K562 (cell line): ENCODE measurements around the gene IMMP2L. TPM values are rescaled to one million over a fixed set of nuclear protein-coding genes. Genes with fewer than 3 reads are reported as not detected.
A peak's percentile ranks its signal among the peaks of the same experiment; 100 is the strongest.

Experiments used
- ATAC-seq: fragments of 200-7000 bp; cut with Tn5 transposase; 3 replicates; pipeline ENCODE4 v1.9.1; 2020; ENCODE audit warnings: moderate library complexity
- BruUV-seq: library from RNA; stranded (reverse); fragments of 400-500 nt; replicated peaks from 2 replicates; lab custom pipeline; 2021; lab: Mats Ljungman, UMichigan
- CTCF ChIA-PET: fragments of 300-600 bp; formaldehyde crosslinking; extraction: SDS; loops from one replicate; lab custom pipeline; 2021; ENCODE audit warnings: low intra/inter-chr PET ratio; lab: Yijun Ruan, JAX
- POLR2A ChIA-PET: fragments of 300-600, 350-650 bp; sonication (Branson Sonifier 250); formaldehyde crosslinking; extraction: SDS; loops from one replicate; lab custom pipeline; 2021; ENCODE audit warnings: antibody characterized with exemption, inconsistent platforms; lab: Yijun Ruan, JAX
- DNase-seq, 4 experiments: peaks; one replicate each; pipeline versions ENCODE4 v3.0.0 to v3.0.0-alpha.2; 2011 to 2018; ENCODE audit warnings: low spot score in 3 of 4, mixed read lengths in 3 of 4; ENCODE audit errors: extremely low read depth in 1 of 4
- FAIRE-seq: peaks from 2 replicates; lab custom pipeline; 2011; peaks lifted over from hg19 to GRCh38; lab: Jason Lieb, UNC
- H2AFZ ChIP-seq: 2 replicates; pipeline ENCODE4 v1.6.0; 2011; ENCODE audit warnings: low read depth, low read length, control low read depth, inconsistent platforms
- H3K27ac ChIP-seq: fragments of 200-600 bp; 3 replicates; pipeline ENCODE4 v1.8.0; 2011; ENCODE audit warnings: low read depth, mild to moderate bottlenecking, control low read depth, inconsistent platforms, low read length, moderate library complexity, mixed read lengths; ENCODE audit errors: extremely low read depth
- H3K27me3 ChIP-seq, 2 experiments: fragments of 300-600 bp in 1 of 2; 2 replicates in 1 of 2; 3 replicates in 1 of 2; pipeline versions ENCODE4 v1.6.0 to v1.8.0; 2011; ENCODE audit warnings: inconsistent platforms in 2 of 2, low read length in 2 of 2, mild to moderate bottlenecking in 1 of 2, mixed read lengths in 1 of 2, moderate library complexity in 1 of 2; ENCODE audit not compliant: control insufficient read depth in 2 of 2, insufficient read depth in 2 of 2
- H3K36me3 ChIP-seq: fragments of 300-600 bp; 3 replicates; pipeline ENCODE4 v1.8.0; 2011; ENCODE audit warnings: mild to moderate bottlenecking, low read length, inconsistent platforms; ENCODE audit not compliant: control insufficient read depth, insufficient read depth
- H3K4me1 ChIP-seq, 2 experiments: fragments of 200-600 bp in 1 of 2; replicated peaks in 1 of 2; 2 replicates in 1 of 2; 3 replicates in 1 of 2; pipeline versions ENCODE4 v1.5.1 to v1.8.0; 2011; ENCODE audit warnings: inconsistent platforms in 2 of 2, low read length in 2 of 2, mild to moderate bottlenecking in 1 of 2, mixed read lengths in 1 of 2, moderate library complexity in 1 of 2; ENCODE audit not compliant: control insufficient read depth in 2 of 2, insufficient read depth in 2 of 2
- H3K4me2 ChIP-seq: 2 replicates; pipeline ENCODE4 v1.6.1; 2011; ENCODE audit warnings: low read length, control low read depth, inconsistent platforms, mixed read lengths; ENCODE audit not compliant: insufficient read depth
- H3K4me3 ChIP-seq: fragments of 200-600 bp; sonication (generic), shearing (Covaris generic); 2 replicates; pipeline ENCODE4 v1.5.1; 2016; ENCODE audit warnings: control low read depth, inconsistent platforms
- H3K79me2 ChIP-seq: fragments of 200-600 bp; 3 replicates; pipeline ENCODE4 v1.8.0; 2011; ENCODE audit warnings: low read length, inconsistent platforms; ENCODE audit not compliant: control insufficient read depth, insufficient read depth
- H3K9ac ChIP-seq, 2 experiments: 2 replicates each; pipeline versions ENCODE4 v1.6.0 to v1.6.1; 2011; ENCODE audit warnings: low read depth in 2 of 2, low read length in 2 of 2, control low read depth in 1 of 2, inconsistent platforms in 1 of 2, mild to moderate bottlenecking in 1 of 2, mixed read lengths in 1 of 2; ENCODE audit not compliant: insufficient read depth in 1 of 2
- H3K9me1 ChIP-seq: one replicate; pipeline ENCODE4 v1.6.0; 2011; ENCODE audit warnings: inconsistent platforms, mild to moderate bottlenecking, low read length, moderate library complexity; ENCODE audit not compliant: control insufficient read depth, insufficient read depth
- H3K9me3 ChIP-seq: replicated peaks from 2 replicates; pipeline ENCODE4 v1.5.1; 2011; ENCODE audit warnings: low read depth, low read length, inconsistent platforms; ENCODE audit not compliant: control insufficient read depth, insufficient read depth
- H4K20me1 ChIP-seq: replicated peaks from 2 replicates; pipeline ENCODE4 v1.6.1; 2011; ENCODE audit warnings: low read length, inconsistent platforms, mixed read lengths; ENCODE audit not compliant: control insufficient read depth, insufficient read depth
- ASH1L ChIP-seq: fragments of 450-650 bp; IDR thresholded peaks from 2 replicates; pipeline ENCODE4 v1.6.1; 2018; ENCODE audit warnings: borderline replicate concordance, mild to moderate bottlenecking, low read depth; ENCODE audit not compliant: partially characterized antibody
- CBX3 ChIP-seq, 2 experiments: IDR thresholded peaks; 1 replicate in 1 of 2; 2 replicates in 1 of 2; pipeline ENCODE4 v1.6.1; 2012; ENCODE audit warnings: inconsistent platforms in 2 of 2, low read length in 2 of 2, borderline replicate concordance in 1 of 2, control low read depth in 1 of 2
- COPS2 ChIP-seq: fragments of 450-650 bp; conservative IDR thresholded peaks from 2 replicates; pipeline ENCODE4 v1.6.1; 2016; ENCODE audit warnings: mild to moderate bottlenecking, moderate library complexity
- KLF1 ChIP-seq: fragments of 450-650 bp; IDR thresholded peaks from 2 replicates; pipeline ENCODE4 v1.6.1; 2016; ENCODE audit warnings: missing genetic modification characterization, missing compliant biosample characterization
- NRF1 ChIP-seq, 2 experiments: fragments of 450-650 bp; IDR thresholded peaks in 1 of 2; conservative IDR thresholded peaks in 1 of 2; 2 replicates each; pipeline ENCODE4 v1.6.1; 2014; ENCODE audit warnings: mild to moderate bottlenecking in 2 of 2
- PBX2 ChIP-seq, 2 experiments: IDR thresholded peaks in 1 of 2; conservative IDR thresholded peaks in 1 of 2; 2 replicates each; pipeline ENCODE4 v1.6.1; 2016; ENCODE audit warnings: low read depth in 2 of 2, mild to moderate bottlenecking in 1 of 2, missing compliant biosample characterization in 1 of 2, missing genetic modification characterization in 1 of 2, moderate library complexity in 1 of 2
- PHF21A ChIP-seq: fragments of 450-650 bp; IDR thresholded peaks from 2 replicates; pipeline ENCODE4 v1.6.1; 2017; ENCODE audit warnings: low read depth, borderline replicate concordance
- RNF219 ChIP-seq: fragments of 250-450 bp; sonication (Bioruptor Pico); IDR thresholded peaks from 2 replicates; pipeline ENCODE4 v1.5.0; 2022; ENCODE audit warnings: mild to moderate bottlenecking
- TEAD1 ChIP-seq, 2 experiments: fragments of 450-650 bp in 1 of 2; sonication (generic) in 1 of 2; formaldehyde crosslinking; IDR thresholded peaks; 2 replicates each; pipeline versions ENCODE4 v1.4.0 to v1.8.0; 2020 to 2022; ENCODE audit warnings: mild to moderate bottlenecking in 2 of 2, missing genetic modification reagents in 1 of 2
- TRIM24 ChIP-seq, 2 experiments: fragments of 450-650 bp; IDR thresholded peaks; 2 replicates each; pipeline ENCODE4 v1.6.1; 2016
- TRIM28 ChIP-seq: fragments of 450-650 bp; IDR thresholded peaks from 2 replicates; pipeline ENCODE4 v1.6.1; 2017
- ZNF12 ChIP-seq: sonication (generic); formaldehyde crosslinking; IDR thresholded peaks from 2 replicates; pipeline ENCODE4 v1.4.0; 2020; ENCODE audit warnings: mild to moderate bottlenecking, missing genetic modification reagents
- ZNF212 ChIP-seq: fragments of 450-650 bp; formaldehyde crosslinking; IDR thresholded peaks from 2 replicates; pipeline ENCODE4 v1.4.0; 2020; ENCODE audit warnings: mild to moderate bottlenecking
- ZNF696 ChIP-seq: fragments of 250-450 bp; sonication (Bioruptor Pico); conservative IDR thresholded peaks from 2 replicates; pipeline ENCODE4 v1.4.0; 2020; ENCODE audit warnings: mild to moderate bottlenecking, moderate library complexity
- in situ Hi-C: fragments of 300-500 bp; cut with MboI; formaldehyde crosslinking; loops from 4 replicates; pipeline ENCODE4 v1.15.0; 2018; ENCODE audit warnings: inconsistent platforms, mixed read lengths
- intact Hi-C: fragments of 100-400 bp; cut with micrococcal nuclease; formaldehyde crosslinking; loops from 2 replicates; pipeline ENCODE4 v1.14.2; 2022
- polyA plus RNA-seq, 8 experiments: library from polyadenylated mRNA; depleted of rRNA in 4 of 8; stranded (reverse) in 5 of 8; unstranded in 3 of 8; fragments of >200 nt; fragmentation: Nextera tagmentation in 2 of 8; fragmentation: Illumina TruSeq in 1 of 8; extraction: Ambion mirVana in 2 of 8; extraction: Trizol in 1 of 8; gene quantifications; 2 replicates each; pipeline versions ENCODE4 v1.2.1 to v1.2.3, GENCODE V29; 2011 to 2014; ENCODE audit warnings: inconsistent platforms in 1 of 8, missing spikeins in 1 of 8
- total RNA-seq, 7 experiments: library from RNA; depleted of rRNA in 6 of 7; stranded (reverse); fragments of >200 nt in 6 of 7; fragmentation: Illumina TruSeq in 2 of 7; extraction: Trizol in 2 of 7; gene quantifications; 2 replicates each; pipeline versions ENCODE4 v1.2.1 to v1.2.3, GENCODE V29; 2011 to 2021; ENCODE audit warnings: low replicate concordance in 1 of 7

IMMP2L gene
- total and polyA plus RNA-seq, 9 of the 15 experiments (the other 6 are each of a cell fraction or from before 2014, with no cell fraction given), result 29.7 to 116 (median 53.0) TPM

- no peak for TF ChIP-seq PBX2 (CRISPR knock-in tag; IDR thresholded peaks at IDR 0.05; ENCODE audit: low read depth)
- peak; percentile 26; the same call in 1 of the 2 replicates for TF ChIP-seq PBX2 (tag; conservative IDR thresholded peaks at IDR 0.05; ENCODE audit: low read depth)
- TF ChIP-seq ASH1L, result no peak
- no peak for TF ChIP-seq PHF21A
- TF ChIP-seq RNF219 (CRISPR knock-in tag), result no peak
These were observed 37.2 kb downstream of the IMMP2L start (continued) for GRCh38 chr7:111525100-111525499.

- TF ChIP-seq CBX3 (IDR thresholded peaks at IDR 0.05; ENCODE audit: borderline replicate concordance in 1 of 2, low read length in 2 of 2), result peak in 1 of 2 experiments; percentile 52; a peak in 1 of 3 replicates
- TF ChIP-seq ZNF212 (CRISPR knock-in tag), result no peak
- no peak for TF ChIP-seq NRF1 (conservative IDR thresholded peaks at IDR 0.05 in 1 of 2, IDR thresholded peaks at IDR 0.05 in 1 of 2)
- TF ChIP-seq KLF1 (tag), result no peak
- no peak for TF ChIP-seq ZNF12 (CRISPR knock-in tag)
- 0 out of 2 replicates have a peak, but pooled peaks have one; percentile 55 for TF ChIP-seq TRIM28
- no peak for TF ChIP-seq TEAD1 (CRISPR knock-in tag; IDR thresholded peaks at IDR 0.05)
- TF ChIP-seq TRIM24 (IDR thresholded peaks at IDR 0.05), result no peak; a peak in 1 of 4 replicates
- TF ChIP-seq COPS2, result no peak
- TF ChIP-seq ZNF696 (CRISPR knock-in tag), result no peak
- Histone ChIP-seq H3K36me3 (peaks cover 38% of the 10 kb centered on the region; the same call in 2 of the 3 replicates), H3K9me1 (no peaks in the 10 kb centered on the region), H4K20me1 (no peaks in the 10 kb centered on the region), H3K27ac (no peak overlapping the region), H3K4me2 (no peak overlapping the region), H3K9me3 (peaks cover 6% of the 10 kb centered on the region), H3K4me3 (no peak overlapping the region), H2AFZ (no peak overlapping the region), H3K4me1 (peaks cover 0 to 5% of the 10 kb centered on the region in 2 experiments; a peak in 1 of 5 replicates), H3K27me3 (no peaks in the 10 kb centered on the region), H3K9ac (no peak overlapping the region), H3K79me2 (no peaks in the 10 kb centered on the region)
- no TSS peak for BruUV-seq
- intact Hi-C loops (no loop called here), in situ Hi-C loops (no loop called here)
- ChIA-PET POLR2A (interaction anchor here (1.2 kb wide), 1 partner anchor 20 kb away, joined by 3 read pairs; no protein-coding TSS in a partner anchor), CTCF (interaction anchor here (0.6 kb wide), 1 partner anchor 243 kb away, joined by 3 read pairs; no protein-coding TSS in a partner anchor)
- FAIRE-seq, result no peak
- DNase-seq, result no peak
- ATAC-seq, result no peak
These were observed 40.6 kb downstream of the IMMP2L start for GRCh38 chr7:111521660-111522059.
